ENCODE measurements around the gene STAG1.
"Not testable (repeated sequence)": the region's sequence is repeated elsewhere in the genome, so short reads cannot be mapped to it uniquely, and the experiment has no call there.

STAG1 gene

GRCh38 chr3:136741063-136741462, 11.1 kb downstream of the STAG1 start:
- no peak for DNase-seq

- no peak for DNase-seq
Measured at GRCh38 chr3:136740351-136740958, 11.7 kb downstream of the STAG1 start.

GRCh38 chr3:136736950-136737349, 15.2 kb downstream of the STAG1 start:
- not testable (repeated sequence) for DNase-seq

GRCh38 chr3:136735103-136735502, 17.1 kb downstream of the STAG1 start:
- no peak for DNase-seq

- DNase-seq = no peak
Measured at GRCh38 chr3:136734382-136735070, 17.7 kb downstream of the STAG1 start.

- DNase-seq = no peak
Measured at GRCh38 chr3:136733317-136733833, 18.8 kb downstream of the STAG1 start.

GRCh38 chr3:136731274-136731884, 20.8 kb downstream of the STAG1 start:
- no peak for DNase-seq

- no peak for DNase-seq
Measured at GRCh38 chr3:136730595-136731273, 21.4 kb downstream of the STAG1 start.

GRCh38 chr3:136728918-136729317, 23.3 kb downstream of the STAG1 start:
- DNase-seq = no peak

- DNase-seq = no peak
Measured at GRCh38 chr3:136728473-136728872, 23.7 kb downstream of the STAG1 start.

- no peak for DNase-seq
Measured at GRCh38 chr3:136725468-136725867, 26.7 kb downstream of the STAG1 start.

- not testable (repeated sequence) for DNase-seq
Measured at GRCh38 chr3:136722916-136723315, 29.3 kb downstream of the STAG1 start.

- DNase-seq = not testable (repeated sequence)
Measured at GRCh38 chr3:136722399-136722798, 29.8 kb downstream of the STAG1 start.

GRCh38 chr3:136720091-136720490, 32.1 kb downstream of the STAG1 start:
- no peak for DNase-seq

- no peak for DNase-seq
Measured at GRCh38 chr3:136716629-136717028, 35.5 kb downstream of the STAG1 start.

- DNase-seq = no peak
Measured at GRCh38 chr3:136714020-136714419, 38.2 kb downstream of the STAG1 start.

GRCh38 chr3:136712941-136713340, 39.2 kb downstream of the STAG1 start:
- no peak for DNase-seq

- DNase-seq = not testable (repeated sequence)
Measured at GRCh38 chr3:136711888-136712287, 40.3 kb downstream of the STAG1 start.

- no peak for DNase-seq
Measured at GRCh38 chr3:136711277-136711676, 40.9 kb downstream of the STAG1 start.

- DNase-seq = not testable (repeated sequence)
Measured at GRCh38 chr3:136709775-136710174, 42.4 kb downstream of the STAG1 start.

- DNase-seq = no peak
Measured at GRCh38 chr3:136708333-136708985, 43.7 kb downstream of the STAG1 start.

GRCh38 chr3:136703429-136703828, 48.7 kb downstream of the STAG1 start:
- no peak for DNase-seq

- no peak for DNase-seq
Measured at GRCh38 chr3:136699271-136699828, 52.8 kb downstream of the STAG1 start.

Data from activated CD4-positive, CD25-positive, alpha-beta regulatory T cell (primary cell).